GM10266 (cell line): Measurements from ENCODE around the gene FCRLB.
"Not testable (repeated sequence)": the region's sequence is repeated elsewhere in the genome, so short reads cannot be mapped to it uniquely, and the experiment has no call there.

ENCODE experiments used
- DNase-seq: peaks from one replicate; pipeline ENCODE4 v3.0.0; 2012; ENCODE audit errors: extremely low spot score
- TF ChIP-seq, protein P1 (sequence below): IDR thresholded peaks from 2 replicates; pipeline ENCODE4 v1.5.1; 2012; ENCODE audit warnings: mild to moderate bottlenecking, low read depth; ENCODE audit not compliant: control insufficient read depth, insufficient read depth; ENCODE audit errors: missing control alignments

The FCRLB gene

DNA sequence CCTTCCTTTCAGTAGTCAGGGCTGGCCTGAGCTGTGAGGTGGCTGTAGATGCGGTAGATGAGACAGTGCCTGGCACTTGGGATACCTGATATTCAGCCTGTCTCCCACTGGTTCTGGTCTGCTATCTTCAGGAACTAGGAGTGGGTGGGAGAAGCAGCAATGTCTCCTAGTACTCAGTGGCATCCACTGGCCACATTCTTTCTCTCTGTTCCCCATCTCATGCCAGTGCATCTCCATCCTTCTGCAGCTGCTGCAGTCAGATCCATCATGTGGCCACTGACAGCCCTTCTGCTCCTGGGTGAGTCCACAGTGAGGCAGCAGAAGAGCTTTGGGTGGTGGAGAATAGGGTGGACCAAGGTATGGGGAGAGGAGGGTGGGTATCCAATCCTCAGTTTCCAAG, 1.1 kb downstream of the FCRLB start:
- TF ChIP-seq, protein P1, sequence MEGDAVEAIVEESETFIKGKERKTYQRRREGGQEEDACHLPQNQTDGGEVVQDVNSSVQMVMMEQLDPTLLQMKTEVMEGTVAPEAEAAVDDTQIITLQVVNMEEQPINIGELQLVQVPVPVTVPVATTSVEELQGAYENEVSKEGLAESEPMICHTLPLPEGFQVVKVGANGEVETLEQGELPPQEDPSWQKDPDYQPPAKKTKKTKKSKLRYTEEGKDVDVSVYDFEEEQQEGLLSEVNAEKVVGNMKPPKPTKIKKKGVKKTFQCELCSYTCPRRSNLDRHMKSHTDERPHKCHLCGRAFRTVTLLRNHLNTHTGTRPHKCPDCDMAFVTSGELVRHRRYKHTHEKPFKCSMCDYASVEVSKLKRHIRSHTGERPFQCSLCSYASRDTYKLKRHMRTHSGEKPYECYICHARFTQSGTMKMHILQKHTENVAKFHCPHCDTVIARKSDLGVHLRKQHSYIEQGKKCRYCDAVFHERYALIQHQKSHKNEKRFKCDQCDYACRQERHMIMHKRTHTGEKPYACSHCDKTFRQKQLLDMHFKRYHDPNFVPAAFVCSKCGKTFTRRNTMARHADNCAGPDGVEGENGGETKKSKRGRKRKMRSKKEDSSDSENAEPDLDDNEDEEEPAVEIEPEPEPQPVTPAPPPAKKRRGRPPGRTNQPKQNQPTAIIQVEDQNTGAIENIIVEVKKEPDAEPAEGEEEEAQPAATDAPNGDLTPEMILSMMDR: no peak

DNA sequence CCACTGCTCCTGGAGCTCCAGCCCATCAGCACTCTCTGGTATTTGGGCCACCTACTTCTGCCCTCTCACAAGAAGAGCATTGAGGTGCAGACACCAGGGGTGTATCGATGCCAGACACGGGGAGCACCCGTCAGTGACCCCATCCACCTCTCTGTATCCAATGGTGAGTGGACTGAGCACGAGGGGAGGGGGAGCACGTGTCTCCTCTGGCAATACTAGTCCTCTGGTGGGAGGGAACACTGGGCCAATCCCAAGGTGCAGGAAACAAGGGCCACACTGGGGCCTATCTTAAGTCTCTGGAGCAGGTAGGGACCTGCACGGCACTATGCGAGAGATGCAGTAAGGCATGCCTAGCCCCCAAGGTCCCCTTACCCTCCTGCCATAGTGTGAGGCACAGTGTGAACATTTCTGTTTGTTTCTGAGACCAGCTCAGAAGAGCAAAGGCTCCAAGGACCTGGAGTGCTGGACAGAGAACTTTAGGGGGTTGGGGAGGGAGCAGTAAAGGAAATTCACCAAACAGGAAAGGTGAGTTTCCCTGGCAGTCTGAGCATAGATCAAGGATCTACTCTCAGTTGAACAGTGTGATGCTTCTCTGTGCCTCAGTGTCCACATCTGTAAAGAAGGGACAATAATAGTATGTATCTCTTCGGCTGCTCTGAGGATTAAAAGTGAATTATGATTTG, 2.3 kb downstream of the FCRLB start:
- TF ChIP-seq, protein P1: no peak
- DNase-seq: no peak

More for the DNA sequence above, 1.1 kb downstream of the FCRLB start:
- DNase-seq: no peak

DNA sequence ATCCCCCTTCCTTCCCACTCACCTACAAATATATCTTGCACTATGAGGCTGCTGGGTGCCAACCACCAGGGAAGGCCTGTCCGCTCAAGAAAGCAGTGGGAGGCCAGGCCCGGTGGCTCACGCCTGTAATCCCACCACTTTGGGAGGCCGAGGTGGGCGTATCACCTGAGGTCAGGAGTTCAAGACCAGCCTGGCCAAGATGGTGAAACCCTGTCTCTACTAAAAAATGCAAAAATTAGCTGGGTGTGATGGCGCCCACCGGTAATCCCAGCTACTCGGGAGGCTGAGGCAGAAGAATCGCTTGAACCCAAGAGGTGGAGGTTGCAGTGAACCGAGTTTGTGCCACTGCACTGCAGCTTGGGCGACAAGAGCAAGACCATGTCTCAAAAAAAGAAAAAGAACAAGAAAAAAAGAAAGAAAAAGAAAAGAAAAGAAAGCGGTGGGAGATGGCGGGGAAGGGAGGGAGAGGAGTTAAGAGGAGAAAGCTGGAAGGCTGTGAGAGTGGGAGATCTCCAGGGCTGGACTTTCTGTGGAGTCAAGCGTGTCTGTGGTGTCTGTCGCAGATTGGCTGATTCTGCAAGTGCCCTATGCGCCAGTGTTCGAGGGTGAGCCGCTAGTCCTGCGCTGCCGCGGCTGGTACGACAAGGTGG, 4.0 kb downstream of the FCRLB start:
- DNase-seq: not testable (repeated sequence)

DNA sequence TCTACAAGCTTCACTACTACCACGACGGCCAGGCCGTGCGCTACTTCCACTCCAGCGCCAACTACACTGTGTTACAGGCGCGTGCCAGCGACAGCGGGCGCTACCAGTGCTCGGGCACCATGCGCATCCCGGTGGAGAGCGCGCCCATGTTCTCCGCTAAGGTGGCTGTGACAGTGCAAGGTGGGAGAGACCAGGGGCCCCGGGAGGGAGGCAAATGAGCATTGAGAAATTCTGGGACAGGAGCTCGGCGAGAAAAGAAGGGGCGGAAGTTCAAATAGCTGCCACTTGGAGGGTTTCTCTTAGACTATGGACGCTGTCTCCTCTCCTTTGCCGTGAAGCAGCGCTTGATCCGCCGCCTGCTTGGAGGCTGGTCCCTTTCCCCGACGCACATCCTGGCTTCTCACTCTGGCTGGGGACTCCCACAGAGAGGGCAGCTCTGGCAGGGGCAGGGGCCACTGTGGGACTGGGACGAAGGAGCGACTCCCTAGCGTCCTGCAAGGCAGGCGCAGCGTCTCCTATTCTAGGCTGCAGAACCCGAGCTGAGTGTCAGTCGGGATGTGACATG, 4.6 kb downstream of the FCRLB start:
- peak; percentile 42 for DNase-seq
- TF ChIP-seq, protein P1: peak; percentile 13

DNA sequence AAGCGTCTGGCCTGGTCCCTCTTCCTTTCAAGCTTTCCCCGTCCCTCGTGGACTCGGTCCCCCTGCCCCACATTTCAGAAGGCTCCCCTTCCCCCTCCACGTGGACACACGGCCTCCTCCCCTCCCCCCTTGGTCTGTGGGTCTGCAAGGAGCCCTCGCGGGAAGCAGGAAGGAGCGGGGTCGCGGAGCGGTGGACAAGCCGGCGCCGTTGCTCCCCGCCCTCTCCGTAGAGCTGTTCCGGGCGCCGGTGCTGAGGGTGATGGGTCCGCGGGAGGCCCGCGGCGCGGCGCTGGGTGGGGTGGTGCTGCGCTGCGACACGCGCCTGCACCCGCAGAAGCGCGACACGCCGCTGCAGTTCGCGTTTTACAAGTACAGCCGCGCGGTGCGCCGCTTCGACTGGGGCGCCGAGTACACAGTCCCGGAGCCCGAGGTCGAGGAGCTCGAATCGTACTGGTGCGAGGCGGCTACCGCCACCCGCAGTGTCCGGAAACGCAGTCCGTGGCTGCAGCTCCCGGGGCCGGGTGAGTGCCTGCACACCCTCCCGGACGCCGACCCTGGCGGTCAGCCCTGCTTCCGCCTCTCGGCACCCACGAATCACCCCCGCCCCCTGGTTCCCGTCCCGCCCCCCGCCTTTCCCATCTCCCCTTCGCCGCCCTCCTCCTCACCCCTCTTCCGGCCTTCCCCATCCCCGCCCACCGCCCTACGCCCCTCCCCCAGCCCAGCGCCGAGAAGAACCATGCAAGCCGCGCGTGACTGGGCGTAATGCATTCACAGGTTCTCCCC, 5.3 kb downstream of the FCRLB start:
- TF ChIP-seq, protein P1: no peak
- DNase-seq: peak; percentile 88

DNA sequence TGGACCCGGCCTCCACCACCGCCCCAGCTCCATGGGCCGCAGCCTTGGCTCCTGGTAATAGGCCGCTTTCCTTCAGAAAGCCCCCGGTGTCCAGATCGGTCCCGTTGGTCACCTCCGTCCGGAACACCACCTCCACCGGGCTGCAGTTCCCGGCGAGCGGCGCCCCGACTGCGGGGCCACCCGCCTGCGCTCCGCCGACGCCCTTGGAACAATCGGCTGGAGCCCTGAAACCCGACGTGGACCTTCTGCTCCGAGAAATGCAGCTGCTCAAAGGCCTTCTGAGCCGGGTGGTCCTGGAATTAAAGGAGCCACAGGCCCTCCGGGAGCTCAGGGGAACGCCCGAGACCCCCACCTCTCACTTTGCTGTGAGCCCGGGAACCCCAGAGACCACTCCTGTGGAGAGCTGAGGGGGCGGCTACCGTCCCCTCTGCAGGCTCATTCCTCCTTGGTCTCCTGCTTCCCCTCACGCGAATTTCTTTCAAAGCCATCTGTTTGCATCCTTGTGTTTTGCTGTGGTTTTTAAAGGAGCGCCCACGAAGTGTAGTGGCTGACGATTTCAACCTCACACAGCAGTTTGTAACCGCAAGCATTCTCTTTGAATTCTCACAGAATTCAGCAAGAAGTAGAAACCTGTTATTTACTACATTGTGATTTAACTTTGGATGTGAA, 6.0 kb downstream of the FCRLB start:
- DNase-seq: no peak
- TF ChIP-seq, protein P1: no peak
